Gastrocnemius medialis (tissue), 4 donors: ENCODE data around the gene OGA. TPM values are rescaled to one million over a fixed set of nuclear protein-coding genes. Genes with fewer than 3 reads are reported as not detected.

Source experiments
- ATAC-seq, 2 donors: fragments of 150-250 bp; one replicate each; pipeline ENCODE4 v1.9.1; 2016
- DNase-seq, 2 donors: peaks; one replicate each; pipeline ENCODE4 v3.0.0-alpha.2; 2019
- H3K27ac ChIP-seq, 4 donors: fragments of 200-600 bp; sonication (generic); 1 replicate in 1 of 4; 2 replicates in 3 of 4; pipeline ENCODE4 v1.5.1; 2016 to 2018; ENCODE audit warnings: mild to moderate bottlenecking in 2 of 4, moderate library complexity in 1 of 4
- H3K27me3 ChIP-seq, 3 donors: fragments of 200-600 bp; sonication (generic) in 2 of 3; 1 replicate in 1 of 3; 2 replicates in 2 of 3; pipeline versions ENCODE4 v1.5.1 to v1.6.0; 2016 to 2019; ENCODE audit warnings: mild to moderate bottlenecking in 1 of 3, moderate library complexity in 1 of 3
- H3K36me3 ChIP-seq, 2 donors: fragments of 200-600 bp; sonication (generic) in 1 of 2; one replicate each; pipeline ENCODE4 v1.5.1; 2017 to 2018
- H3K4me1 ChIP-seq, 2 donors: fragments of 200-600 bp; sonication (generic) in 1 of 2; one replicate each; pipeline ENCODE4 v1.5.1; 2016 to 2017; ENCODE audit warnings: mild to moderate bottlenecking in 2 of 2
- H3K4me3 ChIP-seq, 4 donors: fragments of 200-600 bp; sonication (generic) in 3 of 4; 1 replicate in 1 of 4; 2 replicates in 3 of 4; pipeline ENCODE4 v1.5.1; 2016 to 2019; ENCODE audit warnings: mild to moderate bottlenecking in 2 of 4
- H3K9me3 ChIP-seq, 3 donors: fragments of 200-600 bp; sonication (generic) in 2 of 3; 1 replicate in 1 of 3; 2 replicates in 2 of 3; pipeline ENCODE4 v1.5.1; 2016 to 2019
- CTCF ChIP-seq, 5 experiments: fragments of 450-650 bp in 3 of 5; fragments of 200-600 bp in 2 of 5; sonication (generic) in 2 of 5; IDR thresholded peaks in 4 of 5; conservative IDR thresholded peaks in 1 of 5; 1 replicate in 4 of 5; 2 replicates in 1 of 5; pipeline ENCODE4 v1.5.1; 2016 to 2019; ENCODE audit warnings: antibody characterized with exemption in 5 of 5, mild to moderate bottlenecking in 3 of 5, moderate library complexity in 3 of 5
- POLR2A ChIP-seq, 2 donors: fragments of 450-650 bp; IDR thresholded peaks; one replicate each; pipeline ENCODE4 v1.6.1; 2017; ENCODE audit warnings: antibody characterized with exemption in 2 of 2, mild to moderate bottlenecking in 2 of 2, moderate library complexity in 2 of 2
- in situ Hi-C, 4 donors: fragments of 200-750 bp; cut with MboI; loops; one replicate each; pipeline versions ENCODE4 v1.15.0 to v1.8.0; 2017; ENCODE audit warnings: low sequenced_read_pairs in 4 of 4
- intact Hi-C: fragments of 100-400 bp; cut with DNase I; formaldehyde crosslinking; loops from one replicate; pipeline ENCODE4 v1.15.1; 2023; ENCODE audit warnings: low total_unique reads
- total RNA-seq, 4 donors: library from RNA; depleted of rRNA; stranded (reverse); fragments of >200 nt; gene quantifications; one replicate each; pipeline versions ENCODE4 v1.1.0 to v1.2.3, GENCODE V29; 2016

The OGA gene
- total RNA-seq, 4 donors from 2014 or later = 25.8 to 85.5 (median 48.3) TPM

DNA sequence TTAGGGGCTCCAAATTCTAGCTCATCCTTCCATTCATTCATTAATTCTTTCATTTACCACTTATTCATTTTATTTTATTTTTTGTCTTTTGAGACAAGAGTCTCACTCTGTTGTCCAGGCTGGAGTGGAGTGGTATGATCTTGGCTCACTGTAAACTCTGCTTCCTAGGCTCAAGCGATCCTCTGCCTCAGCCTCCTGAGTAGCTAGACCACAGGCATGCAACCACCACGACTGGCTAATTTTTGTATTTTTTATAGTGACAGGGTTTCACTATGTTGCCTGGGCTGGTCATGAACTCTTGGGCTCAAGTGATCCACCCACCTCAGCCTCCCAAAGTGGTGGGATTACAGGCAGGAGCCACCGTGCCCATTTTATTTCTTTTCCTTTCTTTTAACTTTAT is 74.0 kb downstream of the OGA start:
- TF ChIP-seq CTCF (IDR thresholded peaks at IDR 0.05 in 4 of 5, conservative IDR thresholded peaks at IDR 0.05 in 1 of 5) (no peak), POLR2A (IDR thresholded peaks at IDR 0.05) (no peak)
- Histone ChIP-seq H3K27ac (no peak overlapping the region), H3K9me3 (no peaks in the 10 kb centered on the region), H3K4me1 (no peaks in the 10 kb centered on the region), H3K4me3 (no peak overlapping the region), H3K36me3 (no peaks in the 10 kb centered on the region), H3K27me3 (no peaks in the 10 kb centered on the region)
- ATAC-seq (no peak), DNase-seq (no peak)
- intact Hi-C loops = no loop called here
- in situ Hi-C loops = no loop called here

DNA sequence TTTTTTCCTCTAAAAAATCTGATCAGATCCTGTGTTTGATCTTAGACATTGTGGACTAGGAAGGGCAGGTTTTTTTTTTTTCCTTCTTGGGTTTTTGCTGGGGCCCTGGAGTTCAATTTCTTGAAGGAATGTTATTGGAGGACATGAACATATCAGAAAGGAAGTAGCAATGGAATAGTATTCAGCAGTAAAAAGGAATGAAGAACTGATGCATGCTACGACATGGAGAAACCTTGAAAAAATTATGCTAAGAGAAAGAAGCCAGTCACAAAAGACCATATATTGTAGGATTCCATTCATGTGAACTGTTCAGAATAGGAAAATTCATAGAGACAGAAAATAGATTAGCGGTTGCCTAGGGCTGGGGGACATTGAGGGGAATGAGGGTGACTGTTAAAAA is 76.3 kb downstream of the OGA start:
- TF ChIP-seq POLR2A (IDR thresholded peaks at IDR 0.05) = no peak
- no peak for TF ChIP-seq CTCF (IDR thresholded peaks at IDR 0.05 in 4 of 5, conservative IDR thresholded peaks at IDR 0.05 in 1 of 5)
- Histone ChIP-seq H3K9me3 (no peaks in the 10 kb centered on the region), H3K4me3 (no peak overlapping the region), H3K4me1 (no peaks in the 10 kb centered on the region), H3K36me3 (no peaks in the 10 kb centered on the region), H3K27me3 (no peaks in the 10 kb centered on the region), H3K27ac (no peak overlapping the region)
- intact Hi-C loops (no loop called here), in situ Hi-C loops (no loop called here)
- no peak for ATAC-seq
- no peak for DNase-seq

GRCh38 chr10:101736666-101737065 is 81.6 kb downstream of the OGA start:
- H3K36me3 ChIP-seq = no peaks in the 10 kb centered on the region
- H3K27ac ChIP-seq = no peak overlapping the region
- H3K4me1 ChIP-seq = no peaks in the 10 kb centered on the region
- ATAC-seq = no peak
- TF ChIP-seq CTCF (IDR thresholded peaks at IDR 0.05 in 4 of 5, conservative IDR thresholded peaks at IDR 0.05 in 1 of 5) (no peak), POLR2A (IDR thresholded peaks at IDR 0.05) (no peak)
- DNase-seq = no peak
- H3K4me3 ChIP-seq = no peak overlapping the region
- peaks cover 0 to 5% (median 0%) of the 10 kb centered on the region in 3 donors for H3K27me3 ChIP-seq
- in situ Hi-C loops (no loop called here), intact Hi-C loops (no loop called here)
- H3K9me3 ChIP-seq = no peaks in the 10 kb centered on the region

Other genes with a start within 250 kb of the OGA start
- gene POLL, start 230.2 kb downstream of the OGA start, total RNA-seq = 10 to 100 TPM; 15.4 to 33.1 (median 29.4) TPM
- 10 to 100 TPM; 17.8 to 38.4 (median 22.9) TPM for gene DPCD, start 230.1 kb downstream of the OGA start, total RNA-seq
- 10 to 100 TPM; 43.1 to 72.6 (median 70.2) TPM for gene FBXW4, start 123.3 kb downstream of the OGA start, total RNA-seq
- not detected for gene FGF8, start 42.3 kb downstream of the OGA start, total RNA-seq
- 10 to 100 TPM; 12.9 to 37.0 (median 16.0) TPM for gene NPM3, start 35.0 kb downstream of the OGA start, total RNA-seq
- gene KCNIP2, start 25.4 kb upstream of the OGA start, total RNA-seq = 1 to 10 TPM in 1 of 4 donors, under 1 TPM in 2, not detected in 1; 0.33 to 2.4 (median 0.39) TPM
- gene ARMH3, start 237.7 kb upstream of the OGA start, total RNA-seq = 10 to 100 TPM in 3 of 4 donors, 1 to 10 TPM in 1; 9.7 to 14.9 (median 13.4) TPM
- gene HPS6, start 246.9 kb upstream of the OGA start, total RNA-seq = 10 to 100 TPM; 12.7 to 21.8 (median 19.4) TPM